ENCODE measurements around the gene SULT1C2. TPM values are rescaled to one million over a fixed set of nuclear protein-coding genes. Genes with fewer than 3 reads are reported as not detected.

SULT1C2 gene
- total RNA-seq, 1 experiment from 2014 or later, result 3.9 TPM

DNA sequence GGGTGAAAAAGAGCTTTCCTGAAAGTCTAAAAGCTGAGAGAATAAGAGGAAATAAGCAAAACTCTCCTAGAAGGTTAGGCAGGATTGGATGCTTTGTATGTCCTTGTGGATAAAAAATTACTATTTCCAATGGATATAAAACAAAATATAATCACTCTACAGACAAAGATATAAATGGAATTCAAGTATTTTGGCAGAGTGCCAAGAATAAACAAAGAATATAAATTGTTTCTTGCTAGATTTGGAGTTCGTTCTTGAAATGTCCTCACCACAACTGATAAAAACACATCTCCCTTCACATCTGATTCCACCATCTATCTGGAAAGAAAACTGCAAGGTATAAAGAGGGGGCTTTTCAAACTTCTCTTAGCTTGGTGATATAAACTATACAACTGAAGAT is 35.6 kb upstream of the SULT1C2 start:
- no TSS peak for BruUV-seq (replicated peaks)
- ChIA-PET CTCF (no interaction called here), POLR2A (no interaction called here), RAD21 (ENCODE audit: low non-redundant PET in 1 of 2, low total read pairs in 2 of 2, uncharacterized antibody in 2 of 2, unreplicated experiment in 2 of 2) (no interaction called here)
- Histone ChIP-seq H3K27me3 (ENCODE audit: insufficient read depth, low read length) (peaks cover 5% of the 10 kb centered on the region; the same call in 1 of the 2 replicates), H3K4me2 (ENCODE audit: low read length) (no peak overlapping the region), H3K9ac (ENCODE audit: low read length) (no peak overlapping the region), H3K79me2 (ENCODE audit: insufficient read depth, low read length) (no peaks in the 10 kb centered on the region), H3K9me3 (ENCODE audit: control insufficient read depth in 1 of 2, insufficient read depth in 1 of 2, low read depth in 1 of 2, low read length in 2 of 2) (no peaks in the 10 kb centered on the region), H3K27ac (ENCODE audit: low read depth, low read length) (no peak overlapping the region), H3K9me2 (ENCODE audit: insufficient read depth) (no peaks in the 10 kb centered on the region), H3K36me3 (ENCODE audit: control insufficient read depth in 1 of 2, insufficient read depth in 2 of 2, low read length in 2 of 2) (no peaks in the 10 kb centered on the region), H3K4me1 (ENCODE audit: control insufficient read depth in 1 of 2, insufficient read depth in 2 of 2, low read length in 2 of 2) (no peaks in the 10 kb centered on the region), H3K4me3 (replicated peaks in 1 of 2; ENCODE audit: low read depth in 1 of 2, low read length in 2 of 2) (no peak overlapping the region), H4K20me1 (ENCODE audit: insufficient read depth) (no peaks in the 10 kb centered on the region), H2AFZ (ENCODE audit: low read depth, low read length, poor library complexity, severe bottlenecking) (no peak overlapping the region)
- no peak for DNase-seq (ENCODE audit: low read depth, low spot score)
- TF ChIP-seq, protein P1, sequence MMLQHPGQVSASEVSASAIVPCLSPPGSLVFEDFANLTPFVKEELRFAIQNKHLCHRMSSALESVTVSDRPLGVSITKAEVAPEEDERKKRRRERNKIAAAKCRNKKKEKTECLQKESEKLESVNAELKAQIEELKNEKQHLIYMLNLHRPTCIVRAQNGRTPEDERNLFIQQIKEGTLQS (IDR thresholded peaks at IDR 0.05), result no peak
- TF ChIP-seq, protein P2, sequence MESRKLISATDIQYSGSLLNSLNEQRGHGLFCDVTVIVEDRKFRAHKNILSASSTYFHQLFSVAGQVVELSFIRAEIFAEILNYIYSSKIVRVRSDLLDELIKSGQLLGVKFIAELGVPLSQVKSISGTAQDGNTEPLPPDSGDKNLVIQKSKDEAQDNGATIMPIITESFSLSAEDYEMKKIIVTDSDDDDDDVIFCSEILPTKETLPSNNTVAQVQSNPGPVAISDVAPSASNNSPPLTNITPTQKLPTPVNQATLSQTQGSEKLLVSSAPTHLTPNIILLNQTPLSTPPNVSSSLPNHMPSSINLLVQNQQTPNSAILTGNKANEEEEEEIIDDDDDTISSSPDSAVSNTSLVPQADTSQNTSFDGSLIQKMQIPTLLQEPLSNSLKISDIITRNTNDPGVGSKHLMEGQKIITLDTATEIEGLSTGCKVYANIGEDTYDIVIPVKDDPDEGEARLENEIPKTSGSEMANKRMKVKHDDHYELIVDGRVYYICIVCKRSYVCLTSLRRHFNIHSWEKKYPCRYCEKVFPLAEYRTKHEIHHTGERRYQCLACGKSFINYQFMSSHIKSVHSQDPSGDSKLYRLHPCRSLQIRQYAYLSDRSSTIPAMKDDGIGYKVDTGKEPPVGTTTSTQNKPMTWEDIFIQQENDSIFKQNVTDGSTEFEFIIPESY (IDR thresholded peaks at IDR 0.05; ENCODE audit: extremely low read depth, insufficient replicate concordance, low read length), result no peak
- TF ChIP-seq YY1 (IDR thresholded peaks at IDR 0.05; ENCODE audit: extremely low read depth, insufficient replicate concordance, low read depth, low read length), result no peak
- no peak for TF ChIP-seq SP1 (IDR thresholded peaks at IDR 0.05; ENCODE audit: low read depth)
- TF ChIP-seq FOSL1 (IDR thresholded peaks at IDR 0.05; ENCODE audit: low read depth), result no peak
- no peak for TF ChIP-seq SIN3A (IDR thresholded peaks at IDR 0.05; ENCODE audit: low read depth)
- no peak for TF ChIP-seq EZH2phosphoT487 (IDR thresholded peaks at IDR 0.05; ENCODE audit: borderline replicate concordance)
- no peak for TF ChIP-seq EZH2 (IDR thresholded peaks at IDR 0.05)
- no peak for ATAC-seq
- intact Hi-C loops (cut with micrococcal nuclease), result no loop called here
